ENCODE results near the gene HOXA4. TPM values are rescaled to one million over a fixed set of nuclear protein-coding genes. Genes with fewer than 3 reads are reported as not detected.
A peak's percentile ranks its signal among the peaks of the same experiment; 100 is the strongest.

Gene HOXA4
- total RNA-seq, 2 donors from 2014 or later, result 0.78 to 1.6 TPM

DNA sequence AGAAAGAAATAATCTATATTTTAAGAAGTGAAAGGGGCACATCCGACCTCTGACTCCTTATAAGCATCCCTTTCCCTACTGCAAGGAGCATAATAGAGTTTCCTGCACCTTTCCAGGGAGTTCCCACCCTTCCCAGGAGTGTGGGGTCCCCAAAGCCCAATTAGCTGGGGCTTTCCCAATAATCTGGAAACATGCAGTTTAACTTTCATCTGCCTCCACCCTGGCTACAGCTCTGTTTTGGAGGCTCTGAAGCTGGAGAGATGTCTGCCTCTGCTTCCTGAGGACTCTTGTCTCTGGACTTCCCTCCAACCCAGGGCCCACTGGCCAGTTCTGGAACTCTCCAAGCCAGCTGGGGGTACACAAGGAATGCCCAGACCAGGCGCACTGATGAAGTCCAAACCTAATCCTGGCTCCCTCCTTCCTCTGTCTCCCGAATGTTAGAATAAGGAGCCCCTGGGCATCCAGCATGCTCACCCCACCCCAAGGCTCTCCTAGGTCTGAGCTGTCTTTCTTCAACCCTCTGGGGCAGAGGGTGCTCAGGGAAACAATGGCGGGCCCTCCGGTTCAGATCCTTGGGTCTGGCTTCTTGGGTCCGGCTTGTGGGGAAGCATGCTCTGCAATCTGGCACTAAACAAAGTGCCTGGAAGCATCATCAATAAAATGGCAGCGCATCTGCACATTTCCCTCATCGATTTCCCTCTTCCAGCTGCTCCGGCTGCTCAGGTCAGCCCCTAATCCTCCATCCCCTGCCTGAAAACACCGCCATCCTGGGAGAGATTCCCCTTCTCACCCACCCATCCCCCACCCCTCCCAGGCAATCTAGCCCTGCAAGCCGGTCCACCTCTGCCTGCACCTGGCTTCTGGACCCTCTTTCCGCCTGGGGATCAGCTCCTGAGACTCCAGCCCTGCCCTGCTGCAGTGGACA is 13.3 kb downstream of the HOXA4 start:
- DNase-seq, result no peak
- Histone ChIP-seq H3K27ac (peak overlapping the region in 3 of 4 donors; percentile 7 to 42 (median 27)), H3K9me3 (no peaks in the 10 kb centered on the region), H3K4me1 (peaks cover 11% of the 10 kb centered on the region), H3K4me3 (no peak overlapping the region), H3K36me3 (replicated peaks in 1 of 2; ENCODE audit: insufficient read depth in 1 of 2, low read depth in 2 of 2) (no peaks in the 10 kb centered on the region), H3K27me3 (peaks cover 5 to 31% of the 10 kb centered on the region in 2 donors)
- intact Hi-C loops (cut with DNase I), result no loop called here
- no peak for ATAC-seq
- TF ChIP-seq, protein P1, sequence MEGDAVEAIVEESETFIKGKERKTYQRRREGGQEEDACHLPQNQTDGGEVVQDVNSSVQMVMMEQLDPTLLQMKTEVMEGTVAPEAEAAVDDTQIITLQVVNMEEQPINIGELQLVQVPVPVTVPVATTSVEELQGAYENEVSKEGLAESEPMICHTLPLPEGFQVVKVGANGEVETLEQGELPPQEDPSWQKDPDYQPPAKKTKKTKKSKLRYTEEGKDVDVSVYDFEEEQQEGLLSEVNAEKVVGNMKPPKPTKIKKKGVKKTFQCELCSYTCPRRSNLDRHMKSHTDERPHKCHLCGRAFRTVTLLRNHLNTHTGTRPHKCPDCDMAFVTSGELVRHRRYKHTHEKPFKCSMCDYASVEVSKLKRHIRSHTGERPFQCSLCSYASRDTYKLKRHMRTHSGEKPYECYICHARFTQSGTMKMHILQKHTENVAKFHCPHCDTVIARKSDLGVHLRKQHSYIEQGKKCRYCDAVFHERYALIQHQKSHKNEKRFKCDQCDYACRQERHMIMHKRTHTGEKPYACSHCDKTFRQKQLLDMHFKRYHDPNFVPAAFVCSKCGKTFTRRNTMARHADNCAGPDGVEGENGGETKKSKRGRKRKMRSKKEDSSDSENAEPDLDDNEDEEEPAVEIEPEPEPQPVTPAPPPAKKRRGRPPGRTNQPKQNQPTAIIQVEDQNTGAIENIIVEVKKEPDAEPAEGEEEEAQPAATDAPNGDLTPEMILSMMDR (IDR thresholded peaks at IDR 0.05), result no peak
- TF ChIP-seq POLR2A (IDR thresholded peaks at IDR 0.05), result no peak
- 18 to 19% methylated on average over 12 of the region's 12 CpGs for WGBS, 2 donors

DNA sequence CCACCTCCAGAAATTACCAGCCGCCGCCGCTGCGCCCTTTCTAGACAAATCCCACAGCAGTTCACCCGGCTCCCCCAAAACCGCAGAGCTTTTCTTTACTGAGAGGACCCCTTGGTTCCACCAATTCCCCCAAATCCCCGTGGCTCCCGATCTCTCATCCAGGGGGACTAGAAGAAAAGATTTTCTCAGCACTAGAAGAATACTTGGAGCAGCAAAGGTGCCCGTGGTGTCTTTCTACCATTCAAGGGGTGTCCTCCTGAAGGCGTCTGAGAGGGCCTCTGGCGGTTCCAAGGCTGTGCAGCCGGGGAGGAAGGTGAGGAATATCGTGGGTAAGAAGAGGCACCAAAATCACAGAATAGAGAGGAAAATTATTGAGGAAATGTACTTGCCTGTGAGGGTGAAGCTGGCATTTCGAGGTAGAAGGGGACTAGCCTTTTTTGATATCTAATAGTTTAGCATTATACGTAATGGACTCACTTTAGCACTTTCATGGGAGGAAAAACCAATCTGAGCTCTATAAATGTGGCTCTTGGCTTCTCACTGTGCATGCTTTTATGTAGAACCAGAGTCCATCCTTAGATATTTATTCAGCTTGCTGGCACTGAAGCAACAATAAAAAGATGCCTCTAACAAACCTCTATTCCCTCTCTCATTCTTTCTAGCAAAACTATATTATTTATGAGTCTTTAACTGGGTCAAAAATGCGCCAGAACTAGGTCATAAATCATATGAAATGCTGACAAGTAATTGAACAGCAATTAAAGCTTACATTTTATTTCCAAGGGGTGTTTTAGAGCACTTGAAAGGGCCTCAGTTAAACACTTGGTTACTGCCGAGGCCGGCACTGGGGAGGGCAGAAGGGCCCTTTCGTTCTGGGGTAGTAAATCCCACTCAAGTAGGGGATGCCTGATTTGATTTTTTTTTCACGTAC is 14.3 kb downstream of the HOXA4 start:
- no peak for TF ChIP-seq POLR2A (IDR thresholded peaks at IDR 0.05)
- TF ChIP-seq, protein P1 (IDR thresholded peaks at IDR 0.05), result no peak
- intact Hi-C loops (cut with DNase I), result no loop called here
- no peaks in the 10 kb centered on the region for H3K36me3 ChIP-seq (replicated peaks in 1 of 2; ENCODE audit: insufficient read depth in 1 of 2, low read depth in 2 of 2)
- no peak overlapping the region for H3K4me3 ChIP-seq
- DNase-seq (no peak), ATAC-seq (no peak)
- 29 to 35% methylated on average over 20 of the region's 20 CpGs for WGBS, 2 donors
- H3K9me3 ChIP-seq, result no peaks in the 10 kb centered on the region
- peaks cover 8% of the 10 kb centered on the region for H3K4me1 ChIP-seq
- H3K27me3 ChIP-seq, result peaks cover 5 to 25% of the 10 kb centered on the region in 2 donors
- peak overlapping the region in 1 of 4 donors; percentile 56 for H3K27ac ChIP-seq

DNA sequence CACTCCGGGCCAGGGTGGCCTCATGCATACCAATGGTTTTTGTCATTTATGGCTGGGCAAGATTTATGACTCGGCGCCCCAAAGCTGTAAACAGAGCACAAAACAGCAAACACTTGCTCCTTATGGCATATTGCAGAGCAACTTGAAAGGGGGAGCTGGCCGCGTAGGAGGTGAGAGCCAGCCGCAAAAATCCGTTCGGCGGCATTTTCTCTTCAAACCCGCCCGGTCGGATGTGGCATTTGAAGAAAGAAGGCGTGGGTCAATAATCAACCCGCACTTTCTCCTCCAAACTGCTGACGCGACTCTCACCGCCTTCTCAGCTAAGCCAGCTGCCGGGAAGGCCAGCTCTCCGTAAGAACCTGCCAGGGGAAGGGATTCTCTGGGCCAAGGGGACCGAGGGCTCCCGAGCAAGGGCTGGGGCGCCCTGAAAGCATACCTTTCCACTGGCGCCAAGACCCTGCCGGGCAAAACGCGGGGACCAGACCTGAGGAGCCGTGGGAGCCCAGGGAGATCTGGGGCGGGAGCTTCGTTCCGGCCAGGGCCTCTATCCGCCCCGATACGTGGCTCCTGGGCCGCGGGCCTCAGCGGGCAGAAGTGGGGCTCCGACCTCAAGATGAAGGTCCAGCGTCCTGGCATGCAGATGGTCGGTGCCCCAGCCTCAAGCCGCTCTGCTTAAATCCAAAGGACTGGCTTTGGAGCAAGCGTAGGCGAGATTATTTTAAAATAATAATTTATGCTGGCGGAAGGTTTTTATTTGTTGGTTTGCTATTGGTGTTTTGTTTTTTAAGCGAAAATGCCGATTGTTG is 15.1 kb downstream of the HOXA4 start:
- intact Hi-C loops (cut with DNase I), result no loop called here
- DNase-seq, result no peak
- Histone ChIP-seq H3K4me3 (no peak overlapping the region), H3K27me3 (peaks cover 5 to 21% of the 10 kb centered on the region in 2 donors), H3K27ac (peak overlapping the region in 3 of 4 donors; percentile 30 to 62 (median 56)), H3K4me1 (peaks cover 8% of the 10 kb centered on the region), H3K36me3 (replicated peaks in 1 of 2; ENCODE audit: insufficient read depth in 1 of 2, low read depth in 2 of 2) (no peaks in the 10 kb centered on the region), H3K9me3 (no peaks in the 10 kb centered on the region)
- TF ChIP-seq, protein P1 (IDR thresholded peaks at IDR 0.05), result no peak
- TF ChIP-seq POLR2A (IDR thresholded peaks at IDR 0.05), result no peak
- ATAC-seq, result no peak
- 16% methylated on average over 28 to 41 of the region's 45 CpGs for WGBS, 2 donors

DNA sequence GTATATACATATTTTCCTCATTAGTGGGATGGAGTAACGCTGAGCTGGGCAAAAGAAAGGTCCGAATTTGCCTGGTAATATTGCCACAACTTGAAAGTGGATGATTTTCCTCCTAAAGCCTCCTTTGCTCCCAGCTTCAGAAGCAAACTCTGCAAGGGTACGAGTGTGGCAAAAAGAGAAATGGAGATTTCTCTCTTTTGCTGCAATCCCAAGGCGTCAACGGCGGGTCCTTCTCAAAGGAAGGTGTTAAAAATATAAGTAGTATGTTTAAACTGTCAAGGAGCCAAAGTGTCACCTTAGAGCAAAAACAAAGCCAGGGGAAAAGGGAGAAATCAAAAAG is 15.7 kb downstream of the HOXA4 start:
- WGBS, 2 donors, result 29 to 39% methylated on average over 6 of the region's 6 CpGs
- Histone ChIP-seq H3K27ac (peak overlapping the region in 3 of 4 donors; percentile 30 to 62 (median 56)), H3K4me3 (no peak overlapping the region), H3K4me1 (peaks cover 8% of the 10 kb centered on the region), H3K9me3 (no peaks in the 10 kb centered on the region), H3K36me3 (replicated peaks in 1 of 2; ENCODE audit: insufficient read depth in 1 of 2, low read depth in 2 of 2) (no peaks in the 10 kb centered on the region), H3K27me3 (peaks cover 5 to 21% of the 10 kb centered on the region in 2 donors)
- intact Hi-C loops (cut with DNase I), result no loop called here
- no peak for TF ChIP-seq POLR2A (IDR thresholded peaks at IDR 0.05)
- TF ChIP-seq, protein P1 (IDR thresholded peaks at IDR 0.05), result no peak
- ATAC-seq (no peak), DNase-seq (no peak)

Measured in body of pancreas (tissue), 4 donors.